Measurements from ENCODE around the gene POLR2L.
A peak's percentile ranks its signal among the peaks of the same experiment; 100 is the strongest.

The POLR2L gene

GRCh38 chr11:829176-829846 is 13.0 kb downstream of the POLR2L start:
- Histone ChIP-seq H3K4me3 (replicated peaks; ENCODE audit: low read depth, low read length) (no peak overlapping the region), H3K36me3 (ENCODE audit: control insufficient read depth, insufficient read depth, low read length) (0 out of 2 replicates have a peak, but pooled peaks cover 2% of the 10 kb centered on the region), H3K27me3 (replicated peaks; ENCODE audit: control insufficient read depth, insufficient read depth, low read length) (peaks cover 1% of the 10 kb centered on the region)
- TF ChIP-seq, protein P1, sequence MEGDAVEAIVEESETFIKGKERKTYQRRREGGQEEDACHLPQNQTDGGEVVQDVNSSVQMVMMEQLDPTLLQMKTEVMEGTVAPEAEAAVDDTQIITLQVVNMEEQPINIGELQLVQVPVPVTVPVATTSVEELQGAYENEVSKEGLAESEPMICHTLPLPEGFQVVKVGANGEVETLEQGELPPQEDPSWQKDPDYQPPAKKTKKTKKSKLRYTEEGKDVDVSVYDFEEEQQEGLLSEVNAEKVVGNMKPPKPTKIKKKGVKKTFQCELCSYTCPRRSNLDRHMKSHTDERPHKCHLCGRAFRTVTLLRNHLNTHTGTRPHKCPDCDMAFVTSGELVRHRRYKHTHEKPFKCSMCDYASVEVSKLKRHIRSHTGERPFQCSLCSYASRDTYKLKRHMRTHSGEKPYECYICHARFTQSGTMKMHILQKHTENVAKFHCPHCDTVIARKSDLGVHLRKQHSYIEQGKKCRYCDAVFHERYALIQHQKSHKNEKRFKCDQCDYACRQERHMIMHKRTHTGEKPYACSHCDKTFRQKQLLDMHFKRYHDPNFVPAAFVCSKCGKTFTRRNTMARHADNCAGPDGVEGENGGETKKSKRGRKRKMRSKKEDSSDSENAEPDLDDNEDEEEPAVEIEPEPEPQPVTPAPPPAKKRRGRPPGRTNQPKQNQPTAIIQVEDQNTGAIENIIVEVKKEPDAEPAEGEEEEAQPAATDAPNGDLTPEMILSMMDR (IDR thresholded peaks at IDR 0.05; ENCODE audit: insufficient read depth, low read length, poor library complexity, severe bottlenecking) = no peak
- DNase-seq (ENCODE audit: extremely low read depth, insufficient read length) = no peak

- DNase-seq (ENCODE audit: extremely low read depth, insufficient read length) = no peak
- Histone ChIP-seq H3K27me3 (replicated peaks; ENCODE audit: control insufficient read depth, insufficient read depth, low read length) (peaks cover 1% of the 10 kb centered on the region), H3K36me3 (ENCODE audit: control insufficient read depth, insufficient read depth, low read length) (0 out of 2 replicates have a peak, but pooled peaks cover 2% of the 10 kb centered on the region), H3K4me3 (replicated peaks; ENCODE audit: low read depth, low read length) (no peak overlapping the region)
- TF ChIP-seq, protein P1 (IDR thresholded peaks at IDR 0.05; ENCODE audit: insufficient read depth, low read length, poor library complexity, severe bottlenecking) = no peak
Observed at GRCh38 chr11:828506-829175, 13.7 kb downstream of the POLR2L start.

DNA sequence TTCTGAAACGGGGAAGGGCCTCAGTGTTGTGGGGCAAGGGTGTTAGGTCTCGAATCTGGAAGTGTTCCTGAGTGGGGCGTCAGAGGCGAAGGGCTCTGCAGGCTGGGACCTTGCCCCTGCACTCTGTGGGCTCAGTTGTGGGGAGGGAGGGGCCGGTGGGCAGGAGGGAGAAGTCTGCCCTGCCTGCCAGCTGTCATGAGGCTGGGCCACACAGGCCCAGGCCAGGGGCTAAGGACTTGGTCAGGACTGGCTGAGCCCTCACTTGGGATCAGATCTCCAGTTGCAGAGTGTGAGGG is 14.5 kb downstream of the POLR2L start, which contains the start of gene CRACR2B:
Gene CRACR2B, plus strand, starts transcription at position 23 of the 296 bp plus-strand sequence. CDS start 689 bp downstream, outside the sequence.
- Histone ChIP-seq H3K36me3 (ENCODE audit: control insufficient read depth, insufficient read depth, low read length) (0 out of 2 replicates have a peak, but pooled peaks cover 2% of the 10 kb centered on the region), H3K4me3 (replicated peaks; ENCODE audit: low read depth, low read length) (peak within 1 kb of the TSS; percentile 67), H3K27me3 (replicated peaks; ENCODE audit: control insufficient read depth, insufficient read depth, low read length) (peaks cover 1% of the 10 kb centered on the region; the same call in 1 of the 2 replicates)
- DNase-seq (ENCODE audit: extremely low read depth, insufficient read length) = no peak
- TF ChIP-seq, protein P1 (IDR thresholded peaks at IDR 0.05; ENCODE audit: insufficient read depth, low read length, poor library complexity, severe bottlenecking) = no peak

DNA sequence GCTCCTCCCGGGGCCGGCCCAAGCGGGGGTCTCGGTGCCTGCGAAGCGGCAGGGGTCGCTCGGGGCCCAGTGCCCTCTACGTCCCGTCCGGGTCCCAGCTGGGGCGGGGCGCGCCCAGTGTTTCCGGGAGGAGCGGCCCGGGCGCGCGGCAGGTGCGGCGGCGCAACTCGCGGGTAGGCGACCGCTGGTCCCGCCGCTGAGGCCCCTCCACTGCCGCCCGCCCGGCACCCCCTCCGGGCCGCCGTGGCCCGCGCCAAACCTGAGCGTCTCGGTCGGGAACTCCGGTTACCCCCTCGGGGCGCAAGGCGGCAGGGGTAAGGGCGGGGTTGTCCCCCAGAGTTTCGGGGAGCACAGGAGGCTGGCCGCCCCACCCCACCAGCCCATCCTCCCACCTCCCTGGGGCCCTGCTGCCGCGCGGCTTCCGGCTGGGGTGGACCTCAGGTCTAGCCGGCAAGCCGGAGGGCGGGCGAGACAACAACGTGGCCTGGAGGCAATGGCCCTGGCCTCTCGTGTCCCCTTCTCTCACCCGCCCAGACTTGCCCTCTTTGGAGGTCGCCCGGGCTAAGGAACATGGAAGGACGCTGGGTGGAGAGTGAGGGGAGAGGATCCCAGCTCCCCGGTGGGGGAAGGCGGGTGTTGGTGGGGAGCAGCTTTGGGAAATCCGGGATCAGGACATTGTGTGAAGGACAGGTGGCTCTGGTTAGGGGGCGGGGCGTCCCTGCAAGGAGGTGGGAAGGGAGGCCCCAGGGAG is 15.0 kb downstream of the POLR2L start:
- Histone ChIP-seq H3K27me3 (replicated peaks; ENCODE audit: control insufficient read depth, insufficient read depth, low read length) (peaks cover 1% of the 10 kb centered on the region; the same call in 1 of the 2 replicates), H3K4me3 (replicated peaks; ENCODE audit: low read depth, low read length) (peak overlapping the region; percentile 67), H3K36me3 (ENCODE audit: control insufficient read depth, insufficient read depth, low read length) (peaks cover 4% of the 10 kb centered on the region; the same call in 1 of the 2 replicates)
- DNase-seq (ENCODE audit: extremely low read depth, insufficient read length) = peak; percentile 82
- TF ChIP-seq, protein P1 (IDR thresholded peaks at IDR 0.05; ENCODE audit: insufficient read depth, low read length, poor library complexity, severe bottlenecking) = no peak

DNA sequence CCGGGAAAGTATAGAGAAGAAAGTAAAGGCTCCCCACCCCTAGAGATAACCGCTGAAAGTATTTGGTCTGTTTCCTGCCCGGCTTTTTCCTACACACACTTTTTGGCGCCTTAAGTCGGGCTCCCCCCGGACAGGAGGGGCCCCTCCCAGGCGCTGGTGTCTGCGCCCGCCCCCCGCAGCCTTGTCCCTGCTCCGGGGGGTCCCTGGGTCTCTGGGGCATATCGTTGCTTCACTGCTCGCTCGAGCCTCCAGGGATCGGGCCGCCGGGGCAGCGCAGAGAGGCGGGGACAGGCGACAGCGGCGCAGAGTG is 15.5 kb downstream of the POLR2L start:
- TF ChIP-seq, protein P1 (IDR thresholded peaks at IDR 0.05; ENCODE audit: insufficient read depth, low read length, poor library complexity, severe bottlenecking) = no peak
- Histone ChIP-seq H3K36me3 (ENCODE audit: control insufficient read depth, insufficient read depth, low read length) (peaks cover 4% of the 10 kb centered on the region; the same call in 1 of the 2 replicates), H3K4me3 (replicated peaks; ENCODE audit: low read depth, low read length) (peak overlapping the region; percentile 67), H3K27me3 (replicated peaks; ENCODE audit: control insufficient read depth, insufficient read depth, low read length) (peaks cover 1% of the 10 kb centered on the region; the same call in 1 of the 2 replicates)
- DNase-seq (ENCODE audit: extremely low read depth, insufficient read length) = no peak

Measured in GM06990 (cell line).